HUES6 (cell line): ENCODE results near the gene OR5H2.

ENCODE experiments used
- H3K27ac ChIP-seq: 2 replicates; pipeline ENCODE4 v1.7.0; 2013; ENCODE audit warnings: low read depth, mild to moderate bottlenecking, low read length, inconsistent platforms
- H3K27me3 ChIP-seq: 2 replicates; pipeline ENCODE4 v1.6.1; 2013; ENCODE audit warnings: low read length; ENCODE audit not compliant: control insufficient read depth, insufficient read depth
- H3K36me3 ChIP-seq: 2 replicates; pipeline ENCODE4 v1.6.1; 2013; ENCODE audit warnings: low read length; ENCODE audit not compliant: control insufficient read depth, insufficient read depth
- H3K4me1 ChIP-seq: 2 replicates; pipeline ENCODE4 v1.6.1; 2013; ENCODE audit warnings: low read length; ENCODE audit not compliant: control insufficient read depth, insufficient read depth
- H3K4me3 ChIP-seq: 2 replicates; pipeline ENCODE4 v1.5.1; 2013; ENCODE audit warnings: low read depth, low read length
- H3K9ac ChIP-seq: one replicate; pipeline ENCODE4 v1.6.1; 2013; ENCODE audit warnings: mild to moderate bottlenecking, low read length
- H3K9me3 ChIP-seq: 2 replicates; pipeline ENCODE4 v1.6.1; 2013; ENCODE audit warnings: low read depth, low read length; ENCODE audit not compliant: control insufficient read depth, insufficient read depth

OR5H2 gene

DNA sequence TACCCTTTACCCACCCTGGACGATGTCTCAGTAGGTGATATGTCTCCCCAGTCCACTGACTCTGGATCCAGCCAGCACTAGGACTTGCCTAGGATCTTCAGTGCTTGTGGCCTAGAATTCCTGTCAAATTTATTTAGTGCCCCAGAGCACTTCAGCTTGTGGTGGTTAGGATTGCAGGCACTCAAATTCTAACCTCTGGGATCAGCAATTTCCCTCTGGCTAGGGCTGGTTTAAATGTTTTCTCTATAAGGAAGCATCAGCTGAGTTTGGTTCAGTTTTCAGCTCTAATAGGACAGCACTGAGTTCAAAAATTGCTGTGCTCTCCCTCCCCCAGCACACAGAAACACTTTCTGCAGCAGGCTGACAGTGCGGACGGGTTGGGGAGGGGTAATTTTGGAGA is 10.2 kb upstream of the OR5H2 start:
- Histone ChIP-seq H3K36me3 (no peaks in the 10 kb centered on the region; the same call in 1 of the 2 replicates), H3K27ac (no peak overlapping the region), H3K27me3 (no peaks in the 10 kb centered on the region), H3K9ac (no peak overlapping the region), H3K4me3 (no peak overlapping the region), H3K4me1 (no peaks in the 10 kb centered on the region), H3K9me3 (peaks cover 26% of the 10 kb centered on the region)

- Histone ChIP-seq H3K4me1 (no peaks in the 10 kb centered on the region), H3K9me3 (peaks cover 23% of the 10 kb centered on the region), H3K4me3 (no peak overlapping the region), H3K36me3 (no peaks in the 10 kb centered on the region; the same call in 1 of the 2 replicates), H3K27me3 (no peaks in the 10 kb centered on the region), H3K9ac (no peak overlapping the region), H3K27ac (no peak overlapping the region)
Observed at GRCh38 chr3:98274914-98275313, 7.4 kb upstream of the OR5H2 start.

GRCh38 chr3:98290916-98291315 is 8.6 kb downstream of the OR5H2 start:
- Histone ChIP-seq H3K9ac (no peak overlapping the region), H3K27me3 (no peaks in the 10 kb centered on the region), H3K4me3 (no peak overlapping the region), H3K36me3 (no peaks in the 10 kb centered on the region), H3K27ac (no peak overlapping the region), H3K9me3 (peaks cover 3% of the 10 kb centered on the region; the same call in 1 of the 2 replicates), H3K4me1 (no peaks in the 10 kb centered on the region)

DNA sequence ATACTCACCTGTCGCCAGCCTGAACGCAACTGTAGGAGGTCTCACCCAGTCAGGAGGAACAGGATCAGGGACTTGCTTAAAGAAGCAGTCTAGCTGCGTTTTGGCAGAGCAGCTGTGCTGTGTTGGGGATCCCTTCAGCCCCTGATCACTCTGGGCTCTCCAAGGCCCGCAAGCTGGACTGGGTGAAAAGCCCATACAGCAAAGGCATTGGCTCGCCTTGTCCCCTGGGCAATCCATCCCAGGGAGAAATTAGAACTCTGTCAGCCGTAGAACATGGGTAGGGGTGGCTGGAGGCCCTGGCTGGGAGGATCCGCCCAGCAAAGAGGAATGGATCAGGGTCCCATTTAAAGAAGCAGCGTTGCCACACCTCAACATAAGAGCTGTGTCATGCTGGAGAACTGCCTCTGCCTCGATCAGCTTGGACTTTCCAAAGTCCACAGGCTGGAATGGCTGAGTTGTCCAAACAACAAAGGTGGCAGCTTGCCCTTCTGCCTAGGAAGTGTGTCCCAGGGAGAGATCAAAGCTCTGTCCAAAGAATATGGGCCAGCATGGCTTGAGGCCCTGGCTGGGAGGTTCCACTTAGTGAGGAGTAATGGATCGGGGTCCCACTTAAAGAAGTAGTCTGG is 9.1 kb downstream of the OR5H2 start:
- no peaks in the 10 kb centered on the region for H3K36me3 ChIP-seq
- H3K9me3 ChIP-seq = peaks cover 3% of the 10 kb centered on the region; the same call in 1 of the 2 replicates
- H3K4me3 ChIP-seq = no peak overlapping the region
- H3K27me3 ChIP-seq = no peaks in the 10 kb centered on the region
- H3K4me1 ChIP-seq = no peaks in the 10 kb centered on the region
- H3K9ac ChIP-seq = no peak overlapping the region
- no peak overlapping the region for H3K27ac ChIP-seq

DNA sequence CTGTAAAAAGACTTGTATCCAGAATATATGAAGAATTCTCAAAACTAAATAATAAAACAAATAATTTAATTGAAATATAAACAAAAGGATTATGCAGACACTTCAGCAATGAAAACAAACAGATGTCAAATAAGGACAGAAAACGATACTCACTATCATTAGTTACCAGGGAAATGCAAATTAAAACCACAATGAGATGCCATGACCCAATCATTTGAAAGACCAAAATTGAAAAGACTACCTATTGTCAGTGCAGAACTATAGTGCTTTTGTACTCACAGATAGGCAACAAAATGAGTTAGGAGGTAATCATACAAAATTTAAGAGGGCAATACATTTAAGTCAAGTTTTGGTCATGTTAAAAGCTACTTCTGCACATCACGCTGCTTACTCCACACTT is 39.8 kb downstream of the OR5H2 start:
- H3K27me3 ChIP-seq = no peaks in the 10 kb centered on the region
- peaks cover 22% of the 10 kb centered on the region for H3K4me1 ChIP-seq
- H3K36me3 ChIP-seq = peaks cover 14% of the 10 kb centered on the region
- no peak overlapping the region for H3K9ac ChIP-seq
- H3K4me3 ChIP-seq = peak overlapping the region; percentile 52; the same call in 1 of the 2 replicates
- no peak overlapping the region for H3K27ac ChIP-seq
- no peaks in the 10 kb centered on the region for H3K9me3 ChIP-seq

- H3K4me1 ChIP-seq = peaks cover 27% of the 10 kb centered on the region
- no peaks in the 10 kb centered on the region for H3K9me3 ChIP-seq
- no peak overlapping the region for H3K27ac ChIP-seq
- no peaks in the 10 kb centered on the region for H3K27me3 ChIP-seq
- H3K4me3 ChIP-seq = peak overlapping the region; percentile 52
- peak overlapping the region; percentile 30 for H3K9ac ChIP-seq
- peaks cover 14% of the 10 kb centered on the region for H3K36me3 ChIP-seq
Observed at GRCh38 chr3:98322686-98323085, 40.4 kb downstream of the OR5H2 start.

DNA sequence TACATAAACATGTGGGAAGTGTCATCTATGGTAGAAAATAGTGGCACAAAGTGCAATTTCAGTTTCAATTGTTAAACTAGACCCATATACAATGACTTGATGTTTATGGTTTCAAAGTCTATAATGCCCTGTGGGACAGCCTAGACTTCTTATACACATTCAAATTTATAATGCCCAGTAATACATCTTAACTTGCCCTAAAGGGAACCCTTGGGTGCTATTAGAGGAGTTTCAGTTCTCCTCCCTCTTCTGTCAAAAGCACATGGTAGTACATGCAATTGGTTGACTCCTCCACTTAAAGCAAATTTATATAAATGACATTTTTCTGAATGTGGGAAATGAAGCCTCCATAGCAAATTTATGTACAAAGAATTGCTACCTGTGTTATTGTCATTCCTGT is 41.1 kb downstream of the OR5H2 start:
- peaks cover 33% of the 10 kb centered on the region for H3K4me1 ChIP-seq
- no peaks in the 10 kb centered on the region for H3K9me3 ChIP-seq
- H3K4me3 ChIP-seq = peak overlapping the region; percentile 52

DNA sequence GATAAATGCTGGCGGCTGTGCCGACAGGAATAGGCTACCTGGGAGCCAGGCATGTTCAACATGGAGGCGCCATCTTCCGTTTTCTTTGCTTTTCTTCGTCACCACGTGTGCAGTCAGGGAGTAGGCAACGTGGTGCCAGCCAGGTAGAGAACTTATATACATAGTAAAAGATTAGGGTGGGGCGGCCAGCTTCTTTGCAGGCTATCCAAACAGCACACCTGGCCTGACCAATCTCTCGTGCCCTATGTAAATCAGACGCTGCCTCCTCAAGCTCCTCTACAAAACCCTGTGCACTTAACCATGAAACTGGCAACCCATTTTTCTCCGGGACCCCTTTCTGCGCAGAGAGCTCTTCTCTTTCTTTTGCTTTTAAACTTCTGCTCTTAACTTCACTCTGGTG is 42.8 kb downstream of the OR5H2 start:
- peaks cover 42% of the 10 kb centered on the region for H3K4me1 ChIP-seq
- no peaks in the 10 kb centered on the region for H3K9me3 ChIP-seq
- H3K27me3 ChIP-seq = no peaks in the 10 kb centered on the region
- H3K4me3 ChIP-seq = peak overlapping the region; percentile 52
- peak overlapping the region; percentile 82 for H3K9ac ChIP-seq
- peak overlapping the region; percentile 93 for H3K27ac ChIP-seq
- H3K36me3 ChIP-seq = peaks cover 11% of the 10 kb centered on the region; the same call in 1 of the 2 replicates

More for the DNA sequence above, 41.1 kb downstream of the OR5H2 start:
- Histone ChIP-seq H3K36me3 (peaks cover 14% of the 10 kb centered on the region), H3K27me3 (no peaks in the 10 kb centered on the region), H3K9ac (no peak overlapping the region), H3K27ac (no peak overlapping the region)

DNA sequence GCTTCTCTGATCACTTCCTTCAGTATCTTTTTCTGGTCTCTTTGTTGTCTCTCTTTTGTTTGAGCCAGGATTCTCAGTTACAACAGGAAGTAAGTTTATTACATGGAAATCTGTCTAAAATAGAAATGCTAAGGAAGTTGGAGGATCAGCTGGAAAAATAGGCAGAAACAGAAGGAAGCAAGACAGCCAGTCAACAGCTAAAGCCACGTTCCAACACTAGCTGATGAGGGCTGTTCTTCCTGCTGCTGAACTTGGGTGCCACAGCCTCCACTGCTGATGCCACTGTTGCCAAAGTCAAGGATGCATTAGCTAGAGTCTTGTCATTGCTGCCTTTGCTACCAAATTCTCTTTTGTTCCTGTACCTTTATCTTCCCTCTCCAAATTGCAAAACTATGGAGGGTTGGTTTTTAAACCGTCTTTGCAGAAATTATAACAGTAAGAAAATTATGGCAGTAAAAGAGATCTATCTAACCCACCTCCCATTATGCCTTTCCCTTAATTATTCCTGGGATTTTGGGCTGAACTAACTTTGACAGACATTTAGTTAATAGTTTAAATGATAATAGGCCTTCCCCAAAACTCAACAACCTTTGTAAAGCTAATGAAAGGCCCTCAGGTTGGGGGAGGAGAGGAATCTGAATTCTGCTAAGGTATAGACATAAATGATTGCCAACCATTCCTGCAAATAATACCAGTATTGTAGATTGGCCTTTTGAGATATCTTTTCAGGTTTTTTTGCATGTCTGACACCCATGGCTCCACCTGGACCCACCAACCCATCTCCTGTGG is 44.0 kb downstream of the OR5H2 start:
- Histone ChIP-seq H3K27me3 (no peaks in the 10 kb centered on the region), H3K9ac (peak overlapping the region; percentile 82), H3K4me1 (peaks cover 42% of the 10 kb centered on the region), H3K36me3 (peaks cover 2% of the 10 kb centered on the region; the same call in 1 of the 2 replicates), H3K27ac (peak overlapping the region; percentile 82), H3K9me3 (no peaks in the 10 kb centered on the region), H3K4me3 (peak overlapping the region; percentile 52)

DNA sequence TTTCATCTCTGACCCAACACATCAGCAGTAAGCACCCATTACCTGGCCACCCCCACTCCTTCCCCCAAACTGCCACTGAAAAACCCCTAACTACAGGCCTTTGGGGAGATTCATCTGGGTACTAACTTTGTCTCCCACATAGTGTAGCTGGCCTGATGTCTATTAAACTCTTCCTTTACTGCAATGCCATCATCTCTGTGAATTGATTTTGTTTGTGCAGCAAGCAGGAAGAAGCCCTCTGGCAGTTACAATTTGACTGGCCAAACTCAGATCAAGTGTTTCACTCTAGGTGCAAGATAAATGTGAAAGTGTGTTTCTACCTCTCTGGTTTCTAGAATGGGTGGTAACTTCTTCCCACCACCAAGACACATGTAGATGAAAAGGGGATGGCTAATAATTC is 44.6 kb downstream of the OR5H2 start:
- Histone ChIP-seq H3K4me1 (peaks cover 42% of the 10 kb centered on the region), H3K27ac (peak overlapping the region; percentile 82), H3K27me3 (no peaks in the 10 kb centered on the region), H3K36me3 (no peaks in the 10 kb centered on the region), H3K4me3 (peak overlapping the region; percentile 31; the same call in 1 of the 2 replicates), H3K9me3 (no peaks in the 10 kb centered on the region), H3K9ac (peak overlapping the region; percentile 68)

DNA sequence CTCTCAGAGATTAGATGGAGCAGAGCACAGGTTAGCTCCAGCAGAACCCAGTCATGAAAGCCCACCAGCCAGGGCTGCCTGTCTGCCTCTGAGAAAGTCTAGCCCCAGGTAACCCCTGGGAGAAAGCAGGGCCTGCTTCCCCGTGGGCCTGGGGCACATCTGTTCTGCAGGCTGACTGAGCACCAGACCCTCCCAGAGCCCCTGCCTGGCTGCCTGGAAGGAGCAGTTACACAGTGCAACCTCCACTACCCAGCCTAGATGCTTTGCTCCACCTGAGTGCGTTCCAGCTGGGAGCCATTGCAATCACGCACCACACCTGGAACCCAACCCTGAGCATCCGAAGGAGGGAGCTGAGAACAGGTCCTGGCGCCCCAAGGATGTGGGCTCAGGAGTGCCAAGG is 46.6 kb downstream of the OR5H2 start:
- peak overlapping the region; percentile 8; the same call in 1 of the 2 replicates for H3K27ac ChIP-seq

More for the DNA sequence above, 46.6 kb downstream of the OR5H2 start:
- H3K4me1 ChIP-seq = peaks cover 38% of the 10 kb centered on the region
- H3K36me3 ChIP-seq = no peaks in the 10 kb centered on the region
- no peaks in the 10 kb centered on the region for H3K9me3 ChIP-seq
- no peaks in the 10 kb centered on the region for H3K27me3 ChIP-seq
- no peak overlapping the region for H3K4me3 ChIP-seq
- H3K9ac ChIP-seq = peak overlapping the region; percentile 35
